ENCODE data around the gene PCDHA7.
"Not testable (repeated sequence)": the region's sequence is repeated elsewhere in the genome, so short reads cannot be mapped to it uniquely, and the experiment has no call there.

PCDHA7 gene

DNA sequence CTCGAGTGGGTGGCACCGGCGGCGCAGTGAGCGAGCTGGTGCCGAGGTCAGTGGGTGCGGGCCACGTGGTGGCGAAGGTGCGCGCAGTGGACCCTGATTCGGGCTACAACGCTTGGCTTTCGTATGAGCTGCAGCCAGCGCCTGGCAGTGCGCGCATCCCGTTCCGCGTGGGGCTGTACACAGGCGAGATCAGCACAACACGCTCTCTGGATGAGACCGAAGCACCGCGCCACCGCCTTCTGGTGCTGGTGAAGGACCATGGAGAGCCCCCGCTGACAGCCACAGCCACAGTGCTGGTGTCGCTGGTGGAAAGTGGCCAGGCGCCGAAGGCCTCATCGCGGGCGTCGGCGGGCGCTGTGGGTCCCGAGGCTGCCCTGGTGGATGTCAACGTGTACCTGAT is 10.6 kb upstream of the PCDHA7 start:
- DNase-seq, result no peak

DNA sequence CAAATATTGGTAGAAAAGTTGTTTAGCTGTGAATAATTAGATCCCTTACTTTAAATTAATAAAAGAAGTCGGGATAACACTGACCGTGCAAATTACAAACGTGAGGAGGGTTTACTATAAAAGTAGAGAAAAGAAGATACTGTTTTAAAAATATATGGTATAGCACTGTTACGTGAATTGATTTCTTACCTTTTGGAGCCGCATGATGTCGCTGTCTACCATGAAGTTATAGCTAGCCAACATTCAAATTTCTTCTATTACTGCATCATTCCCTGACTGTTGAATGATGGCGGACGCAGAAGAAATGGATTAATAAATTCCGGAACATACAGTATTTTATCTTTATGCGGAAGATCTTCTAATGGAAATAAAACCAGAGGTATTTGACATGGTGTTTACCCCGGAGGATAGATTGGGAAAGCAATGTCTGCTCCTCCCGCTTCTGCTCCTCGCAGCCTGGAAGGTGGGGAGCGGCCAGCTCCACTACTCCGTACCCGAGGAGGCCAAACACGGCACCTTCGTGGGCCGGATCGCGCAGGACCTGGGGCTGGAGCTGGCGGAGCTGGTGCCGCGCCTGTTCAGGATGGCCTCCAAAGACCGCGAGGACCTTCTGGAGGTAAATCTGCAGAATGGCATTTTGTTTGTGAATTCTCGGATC is 6.2 kb upstream of the PCDHA7 start, which contains the start of gene PCDHA6:
Gene PCDHA6 (plus strand): TSS at position 257 of the 658 bp plus-strand sequence. CDS start 132 bp downstream, at position 389.
- DNase-seq, result peak; percentile 2

DNA sequence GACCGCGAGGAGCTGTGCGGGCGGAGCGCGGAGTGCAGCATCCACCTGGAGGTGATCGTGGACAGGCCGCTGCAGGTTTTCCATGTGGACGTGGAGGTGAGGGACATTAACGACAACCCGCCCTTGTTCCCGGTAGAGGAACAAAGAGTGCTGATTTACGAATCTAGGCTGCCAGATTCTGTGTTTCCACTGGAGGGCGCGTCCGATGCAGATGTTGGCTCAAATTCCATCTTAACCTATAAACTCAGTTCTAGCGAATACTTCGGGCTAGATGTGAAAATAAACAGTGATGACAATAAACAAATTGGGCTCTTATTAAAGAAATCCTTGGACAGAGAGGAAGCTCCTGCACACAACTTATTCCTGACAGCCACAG is 5.7 kb upstream of the PCDHA7 start:
- no peak for DNase-seq

DNA sequence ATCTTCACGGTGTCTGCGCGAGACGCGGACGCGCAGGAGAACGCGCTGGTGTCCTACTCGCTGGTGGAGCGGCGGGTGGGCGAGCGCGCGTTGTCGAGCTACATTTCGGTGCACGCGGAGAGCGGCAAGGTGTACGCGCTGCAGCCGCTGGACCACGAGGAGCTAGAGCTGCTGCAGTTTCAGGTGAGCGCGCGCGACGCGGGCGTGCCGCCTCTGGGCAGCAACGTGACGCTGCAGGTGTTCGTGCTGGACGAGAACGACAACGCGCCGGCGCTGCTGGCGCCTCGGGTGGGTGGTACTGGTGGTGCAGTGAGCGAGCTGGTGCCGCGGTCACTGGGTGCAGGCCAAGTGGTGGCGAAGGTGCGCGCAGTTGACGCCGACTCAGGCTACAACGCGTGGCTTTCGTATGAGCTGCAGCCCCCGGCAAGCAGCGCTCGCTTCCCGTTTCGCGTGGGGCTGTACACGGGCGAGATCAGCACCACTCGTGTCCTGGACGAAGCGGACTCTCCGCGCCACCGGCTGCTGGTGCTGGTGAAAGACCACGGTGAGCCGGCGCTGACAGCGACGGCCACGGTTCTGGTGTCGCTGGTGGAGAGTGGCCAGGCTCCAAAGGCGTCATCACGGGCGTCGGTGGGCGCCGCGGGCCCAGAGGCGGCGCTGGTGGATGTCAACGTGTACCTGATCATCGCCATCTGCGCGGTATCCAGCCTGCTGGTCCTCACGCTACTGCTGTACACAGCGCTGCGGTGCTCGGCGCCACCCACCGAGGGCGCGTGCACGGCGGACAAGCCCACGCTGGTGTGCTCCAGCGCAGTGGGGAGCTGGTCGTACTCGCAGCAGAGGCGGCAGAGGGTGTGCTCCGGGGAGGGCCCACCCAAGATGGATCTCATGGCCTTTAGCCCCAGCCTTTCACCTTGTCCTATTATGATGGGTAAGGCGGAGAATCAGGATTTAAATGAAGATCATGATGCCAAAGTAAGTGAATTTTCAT is 4.3 kb upstream of the PCDHA7 start:
- DNase-seq, result not testable (repeated sequence)

DNA sequence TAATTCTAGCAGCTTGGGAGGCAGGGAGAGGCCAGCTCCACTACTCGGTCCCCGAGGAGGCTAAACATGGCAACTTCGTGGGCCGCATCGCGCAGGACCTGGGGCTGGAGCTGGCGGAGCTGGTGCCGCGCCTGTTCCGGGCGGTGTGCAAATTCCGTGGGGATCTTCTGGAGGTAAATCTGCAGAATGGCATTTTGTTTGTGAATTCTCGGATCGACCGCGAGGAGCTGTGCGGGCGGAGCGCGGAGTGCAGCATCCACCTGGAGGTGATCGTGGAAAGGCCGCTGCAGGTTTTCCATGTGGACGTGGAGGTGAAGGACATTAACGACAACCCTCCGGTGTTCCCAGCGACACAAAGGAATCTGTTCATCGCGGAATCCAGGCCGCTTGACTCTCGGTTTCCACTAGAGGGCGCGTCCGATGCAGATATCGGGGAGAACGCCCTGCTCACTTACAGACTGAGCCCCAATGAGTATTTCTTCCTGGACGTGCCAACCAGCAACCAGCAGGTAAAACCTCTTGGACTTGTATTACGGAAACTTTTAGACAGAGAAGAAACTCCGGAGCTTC is 455 bp downstream of the PCDHA7 start:
- not testable (repeated sequence) for DNase-seq

DNA sequence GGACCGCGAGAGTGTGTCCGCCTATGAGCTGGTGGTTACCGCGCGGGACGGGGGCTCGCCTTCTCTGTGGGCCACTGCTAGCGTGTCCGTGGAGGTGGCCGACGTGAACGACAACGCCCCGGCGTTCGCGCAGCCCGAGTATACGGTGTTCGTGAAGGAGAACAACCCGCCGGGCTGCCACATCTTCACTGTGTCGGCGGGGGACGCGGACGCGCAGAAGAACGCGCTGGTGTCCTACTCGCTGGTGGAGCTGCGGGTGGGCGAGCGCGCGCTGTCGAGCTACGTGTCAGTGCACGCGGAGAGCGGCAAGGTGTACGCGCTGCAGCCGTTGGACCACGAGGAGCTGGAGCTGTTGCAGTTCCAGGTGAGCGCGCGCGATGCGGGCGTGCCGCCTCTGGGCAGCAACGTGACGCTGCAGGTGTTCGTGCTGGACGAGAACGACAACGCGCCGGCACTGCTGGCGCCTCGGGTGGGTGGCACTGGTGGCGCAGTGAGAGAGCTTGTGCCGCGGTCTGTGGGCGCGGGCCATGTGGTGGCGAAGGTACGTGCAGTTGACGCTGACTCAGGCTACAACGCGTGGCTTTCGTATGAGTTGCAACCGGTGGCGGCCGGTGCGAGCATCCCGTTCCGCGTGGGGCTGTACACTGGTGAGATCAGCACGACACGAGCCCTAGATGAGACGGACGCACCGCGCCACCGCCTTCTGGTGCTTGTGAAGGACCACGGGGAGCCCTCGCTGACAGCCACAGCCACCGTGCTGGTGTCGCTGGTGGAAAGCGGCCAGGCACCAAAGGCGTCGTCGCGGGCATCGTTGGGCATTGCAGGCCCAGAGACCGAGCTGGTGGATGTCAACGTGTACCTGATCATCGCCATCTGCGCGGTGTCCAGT is 1.8 kb downstream of the PCDHA7 start:
- DNase-seq, result no peak

DNA sequence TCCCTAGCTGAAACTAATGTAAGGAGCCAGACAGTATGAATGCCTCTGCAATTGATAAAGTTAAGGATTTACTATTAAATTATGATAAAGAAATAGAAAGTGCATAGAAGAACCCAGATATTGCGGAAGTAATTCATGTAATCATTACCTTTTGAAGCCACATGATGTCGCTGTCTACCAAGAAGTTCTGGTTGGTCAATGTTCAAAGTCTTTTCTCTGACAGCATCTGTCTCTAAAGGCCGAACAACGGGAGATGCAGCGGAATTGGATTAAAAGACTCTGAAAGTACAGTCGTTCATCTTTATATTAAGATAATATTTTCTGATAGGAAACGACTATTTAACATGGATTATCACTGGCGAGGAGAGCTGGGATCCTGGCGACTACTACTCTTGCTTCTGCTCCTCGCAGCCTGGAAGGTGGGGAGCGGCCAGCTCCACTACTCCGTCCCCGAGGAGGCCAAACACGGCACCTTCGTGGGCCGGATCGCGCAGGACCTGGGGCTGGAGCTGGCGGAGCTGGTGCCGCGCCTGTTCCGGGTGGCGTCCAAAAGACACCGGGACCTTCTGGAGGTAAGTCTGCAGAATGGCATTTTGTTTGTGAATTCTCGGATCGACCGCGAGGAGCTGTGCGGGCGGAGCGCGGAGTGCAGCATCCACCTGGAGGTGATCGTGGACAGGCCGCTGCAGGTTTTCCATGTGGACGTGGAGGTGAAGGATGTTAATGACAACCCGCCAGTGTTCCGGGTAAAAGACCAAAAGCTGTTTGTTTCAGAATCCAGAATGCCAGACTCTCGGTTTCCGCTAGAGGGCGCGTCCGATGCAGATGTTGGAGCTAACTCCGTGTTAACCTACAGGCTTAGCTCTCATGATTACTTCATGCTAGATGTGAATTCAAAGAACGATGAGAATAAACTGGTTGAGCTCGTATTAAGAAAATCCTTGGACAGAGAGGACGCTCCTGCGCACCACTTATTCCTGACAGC is 7.2 kb downstream of the PCDHA7 start, which contains the start of gene PCDHA8:
Gene PCDHA8 (plus strand): TSS at position 210 of the 985 bp plus-strand sequence. CDS start 135 bp downstream, at position 345.
- no peak for DNase-seq

DNA sequence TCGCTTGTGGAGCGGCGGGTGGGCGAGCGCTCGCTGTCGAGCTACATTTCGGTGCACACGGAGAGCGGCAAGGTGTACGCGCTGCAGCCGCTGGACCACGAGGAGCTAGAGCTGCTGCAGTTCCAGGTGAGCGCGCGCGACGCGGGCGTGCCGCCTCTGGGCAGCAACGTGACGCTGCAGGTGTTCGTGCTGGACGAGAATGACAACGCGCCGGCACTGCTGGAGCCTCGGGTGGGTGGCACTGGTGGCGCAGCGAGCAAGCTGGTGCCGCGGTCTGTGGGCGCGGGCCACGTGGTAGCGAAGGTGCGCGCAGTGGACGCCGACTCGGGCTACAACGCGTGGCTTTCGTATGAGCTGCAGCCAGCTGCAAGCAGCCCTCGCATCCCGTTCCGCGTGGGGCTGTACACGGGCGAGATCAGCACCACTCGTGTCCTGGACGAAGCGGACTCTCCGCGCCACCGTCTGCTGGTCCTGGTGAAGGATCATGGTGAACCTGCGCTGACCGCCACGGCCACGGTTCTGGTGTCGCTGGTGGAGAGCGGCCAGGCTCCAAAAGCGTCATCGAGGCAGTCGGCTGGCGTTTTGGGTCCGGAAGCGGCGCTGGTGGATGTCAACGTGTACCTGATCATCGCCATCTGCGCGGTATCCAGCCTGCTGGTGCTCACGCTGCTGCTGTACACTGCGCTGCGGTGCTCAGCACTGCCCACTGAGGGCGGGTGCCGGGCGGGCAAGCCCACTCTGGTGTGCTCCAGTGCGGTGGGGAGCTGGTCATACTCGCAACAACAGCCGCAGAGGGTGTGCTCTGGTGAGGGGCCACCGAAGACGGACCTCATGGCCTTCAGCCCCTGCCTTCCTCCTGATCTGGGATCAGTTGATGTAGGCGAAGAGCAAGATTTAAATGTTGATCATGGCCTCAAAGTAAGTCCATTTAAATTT is 9.0 kb downstream of the PCDHA7 start:
- no peak for DNase-seq

DNA sequence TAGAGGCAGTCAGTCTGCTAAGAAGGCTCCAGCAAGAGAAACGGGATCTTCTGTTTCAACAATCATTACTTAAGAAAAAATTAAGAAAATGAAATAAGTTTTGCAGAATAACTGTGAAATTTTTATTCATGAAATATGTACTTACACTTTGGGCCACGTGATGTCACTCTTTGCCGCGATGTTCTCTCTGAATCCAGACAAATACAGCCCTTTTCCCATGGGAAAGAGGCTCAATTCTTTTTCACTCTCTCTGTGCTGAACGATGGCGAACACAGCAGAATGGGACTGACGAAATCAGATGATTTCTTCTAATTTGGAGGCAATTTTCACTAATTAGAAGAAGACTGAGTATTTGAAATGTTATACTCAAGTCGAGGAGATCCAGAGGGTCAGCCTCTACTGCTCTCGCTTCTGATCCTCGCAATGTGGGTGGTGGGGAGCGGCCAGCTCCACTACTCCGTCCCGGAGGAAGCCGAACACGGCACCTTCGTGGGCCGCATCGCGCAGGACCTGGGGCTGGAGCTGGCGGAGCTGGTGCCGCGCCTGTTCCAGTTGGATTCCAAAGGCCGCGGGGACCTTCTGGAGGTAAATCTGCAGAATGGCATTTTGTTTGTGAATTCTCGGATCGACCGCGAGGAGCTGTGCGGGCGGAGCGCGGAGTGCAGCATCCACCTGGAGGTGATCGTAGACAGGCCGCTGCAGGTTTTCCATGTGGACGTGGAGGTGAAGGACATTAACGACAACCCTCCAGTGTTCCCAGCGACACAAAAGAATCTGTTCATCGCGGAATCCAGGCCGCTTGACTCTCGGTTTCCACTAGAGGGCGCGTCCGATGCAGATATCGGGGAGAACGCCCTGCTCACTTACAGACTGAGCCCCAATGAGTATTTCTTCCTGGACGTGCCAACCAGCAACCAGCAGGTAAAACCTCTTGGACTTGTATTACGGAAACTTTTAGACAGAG is 14.4 kb downstream of the PCDHA7 start, which contains the start of gene PCDHA9:
Gene PCDHA9 (plus strand): TSS at position 244 of the 964 bp plus-strand sequence. CDS start 114 bp downstream, at position 358.
- DNase-seq, result not testable (repeated sequence)

DNA sequence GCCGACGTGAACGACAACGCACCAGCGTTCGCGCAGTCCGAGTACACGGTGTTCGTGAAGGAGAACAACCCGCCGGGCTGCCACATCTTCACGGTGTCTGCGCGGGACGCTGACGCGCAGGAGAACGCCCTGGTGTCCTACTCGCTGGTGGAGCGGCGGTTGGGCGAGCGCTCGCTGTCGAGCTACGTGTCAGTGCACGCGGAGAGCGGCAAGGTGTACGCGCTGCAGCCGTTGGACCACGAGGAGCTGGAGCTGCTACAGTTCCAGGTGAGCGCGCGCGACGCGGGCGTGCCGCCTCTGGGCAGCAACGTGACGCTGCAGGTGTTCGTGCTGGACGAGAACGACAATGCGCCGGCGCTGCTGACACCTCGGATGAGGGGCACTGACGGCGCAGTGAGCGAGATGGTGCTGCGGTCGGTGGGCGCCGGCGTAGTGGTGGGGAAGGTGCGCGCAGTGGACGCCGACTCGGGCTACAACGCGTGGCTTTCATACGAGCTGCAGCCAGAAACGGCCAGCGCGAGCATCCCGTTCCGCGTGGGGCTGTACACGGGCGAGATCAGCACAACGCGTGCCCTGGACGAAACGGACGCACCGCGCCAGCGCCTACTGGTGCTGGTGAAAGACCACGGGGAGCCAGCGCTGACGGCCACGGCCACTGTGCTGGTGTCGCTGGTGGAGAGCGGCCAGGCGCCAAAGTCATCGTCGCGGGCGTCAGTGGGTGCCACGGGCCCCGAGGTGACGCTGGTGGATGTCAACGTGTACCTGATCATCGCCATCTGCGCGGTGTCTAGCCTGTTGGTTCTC is 16.0 kb downstream of the PCDHA7 start:
- not testable (repeated sequence) for DNase-seq

DNA sequence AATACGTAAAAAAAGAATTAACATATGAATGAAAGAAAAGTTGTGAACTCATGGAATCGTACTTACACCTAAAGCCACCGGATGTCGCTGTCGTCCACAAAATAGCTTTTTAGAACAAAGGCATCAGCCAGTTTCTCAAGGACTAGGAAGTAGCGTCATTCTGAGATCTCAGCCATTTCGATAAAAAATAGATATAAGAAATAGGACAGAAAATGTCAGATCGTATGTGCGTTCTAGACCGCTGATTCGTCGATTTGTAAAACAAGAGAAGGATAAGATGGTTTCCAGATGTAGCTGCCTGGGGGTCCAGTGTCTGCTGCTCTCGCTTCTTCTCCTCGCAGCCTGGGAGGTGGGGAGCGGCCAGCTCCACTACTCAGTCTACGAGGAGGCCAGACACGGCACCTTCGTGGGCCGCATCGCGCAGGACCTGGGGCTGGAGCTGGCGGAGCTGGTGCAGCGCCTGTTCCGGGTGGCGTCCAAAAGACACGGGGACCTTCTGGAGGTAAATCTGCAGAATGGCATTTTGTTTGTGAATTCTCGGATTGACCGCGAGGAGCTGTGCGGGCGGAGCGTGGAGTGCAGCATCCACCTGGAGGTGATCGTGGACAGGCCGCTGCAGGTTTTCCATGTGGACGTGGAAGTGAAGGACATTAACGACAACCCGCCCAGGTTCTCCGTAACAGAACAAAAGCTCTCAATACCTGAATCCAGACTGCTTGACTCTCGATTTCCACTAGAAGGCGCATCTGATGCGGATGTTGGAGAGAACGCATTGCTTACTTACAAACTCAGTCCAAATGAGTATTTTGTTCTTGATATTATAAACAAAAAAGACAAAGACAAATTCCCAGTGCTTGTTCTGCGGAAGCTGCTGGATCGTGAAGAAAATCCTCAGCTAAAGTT is 22.0 kb downstream of the PCDHA7 start, which contains the start of gene PCDHA10:
Gene PCDHA10 (plus strand): TSS at position 126 of the 903 bp plus-strand sequence. CDS start 152 bp downstream, at position 278.
- peak; percentile 3 for DNase-seq

DNA sequence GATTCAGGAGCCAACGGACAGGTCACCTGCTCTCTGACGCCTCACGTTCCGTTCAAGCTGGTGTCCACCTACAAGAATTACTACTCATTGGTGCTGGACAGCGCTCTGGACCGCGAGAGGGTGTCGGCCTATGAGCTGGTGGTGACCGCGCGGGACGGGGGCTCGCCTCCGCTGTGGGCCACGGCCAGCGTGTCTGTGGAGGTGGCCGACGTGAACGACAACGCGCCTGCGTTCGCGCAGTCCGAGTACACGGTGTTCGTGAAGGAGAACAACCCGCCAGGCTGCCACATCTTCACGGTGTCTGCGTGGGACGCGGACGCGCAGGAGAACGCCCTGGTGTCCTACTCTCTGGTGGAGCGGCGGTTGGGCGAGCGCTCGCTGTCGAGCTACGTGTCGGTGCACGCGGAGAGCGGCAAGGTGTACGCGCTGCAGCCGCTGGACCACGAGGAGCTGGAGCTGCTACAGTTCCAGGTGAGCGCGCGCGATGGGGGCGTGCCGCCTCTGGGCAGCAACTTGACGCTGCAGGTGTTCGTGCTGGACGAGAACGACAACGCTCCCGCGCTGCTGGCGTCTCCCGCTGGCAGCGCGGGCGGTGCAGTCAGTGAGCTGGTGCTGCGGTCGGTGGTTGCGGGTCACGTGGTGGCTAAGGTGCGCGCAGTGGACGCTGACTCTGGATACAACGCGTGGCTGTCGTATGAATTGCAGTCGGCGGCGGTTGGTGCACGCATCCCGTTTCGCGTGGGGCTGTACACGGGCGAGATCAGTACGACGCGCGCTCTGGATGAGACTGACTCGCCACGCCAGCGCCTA is 23.3 kb downstream of the PCDHA7 start:
- DNase-seq, result no peak

DNA sequence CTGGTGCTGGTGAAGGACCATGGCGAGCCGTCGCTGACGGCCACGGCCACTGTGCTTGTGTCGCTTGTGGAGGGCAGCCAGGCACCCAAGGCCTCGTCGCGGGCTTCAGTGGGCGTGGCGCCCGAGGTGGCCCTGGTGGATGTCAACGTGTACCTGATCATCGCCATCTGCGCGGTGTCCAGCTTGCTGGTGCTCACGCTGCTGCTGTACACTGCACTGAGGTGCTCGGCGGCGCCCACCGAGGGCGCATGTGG is 23.8 kb downstream of the PCDHA7 start:
- no peak for DNase-seq

DNA sequence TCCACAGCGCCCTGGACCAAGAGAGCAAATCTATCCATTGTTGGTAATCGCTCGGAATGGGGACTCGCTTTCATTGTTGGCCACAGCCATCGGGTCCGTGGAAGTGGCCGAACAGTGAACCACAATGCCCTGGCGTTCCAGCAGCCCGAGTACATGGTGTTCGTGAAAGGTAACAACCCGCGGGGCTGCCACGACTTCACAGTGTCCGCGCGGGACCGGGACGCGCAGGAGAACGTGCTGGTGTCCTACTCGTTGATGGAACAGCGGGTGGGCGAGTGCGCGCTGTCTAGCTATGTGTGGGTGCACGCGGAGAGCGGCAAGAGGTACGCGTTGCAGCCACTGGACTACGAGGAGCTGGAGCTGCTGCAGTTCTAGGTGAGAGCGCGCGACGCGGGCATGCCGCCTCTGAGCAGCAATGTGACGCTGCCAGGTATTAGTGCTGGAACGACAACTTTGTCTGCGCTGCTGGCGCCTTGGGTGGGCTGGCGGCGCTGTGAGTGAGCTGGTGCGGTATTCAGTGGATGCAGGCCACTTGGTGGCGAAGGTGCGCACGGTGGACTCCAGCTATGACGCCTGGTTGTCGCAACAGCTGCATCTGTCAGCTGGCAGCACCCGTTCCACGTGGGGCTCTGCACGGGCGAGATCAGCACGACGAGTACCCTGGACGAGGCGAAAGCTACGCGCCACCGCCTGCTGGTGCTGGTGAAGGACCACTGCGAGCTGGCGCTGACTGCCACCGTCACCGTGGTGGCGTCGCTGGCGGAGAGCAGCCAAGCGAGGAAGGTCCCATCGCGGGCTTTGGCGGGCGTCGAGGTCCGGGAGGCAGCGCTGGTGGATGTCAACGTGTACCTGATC is 28.6 kb downstream of the PCDHA7 start:
- no peak for DNase-seq

Data from fibroblast of skin of back (primary cell).